GM18505 (cell line): ENCODE data around the gene PDGFRB.

Source experiments
- ATAC-seq: cut with Tn5 transposase; IDR thresholded peaks from one replicate; pipeline ENCODE4 v1.9.1; 2021; ENCODE audit not compliant: unreplicated experiment
- POLR2A ChIP-seq: IDR thresholded peaks from 4 replicates; pipeline ENCODE4 v1.6.1; 2011; ENCODE audit warnings: borderline replicate concordance; ENCODE audit not compliant: insufficient read depth, insufficient read length; ENCODE audit errors: extremely low read depth

Gene PDGFRB

DNA sequence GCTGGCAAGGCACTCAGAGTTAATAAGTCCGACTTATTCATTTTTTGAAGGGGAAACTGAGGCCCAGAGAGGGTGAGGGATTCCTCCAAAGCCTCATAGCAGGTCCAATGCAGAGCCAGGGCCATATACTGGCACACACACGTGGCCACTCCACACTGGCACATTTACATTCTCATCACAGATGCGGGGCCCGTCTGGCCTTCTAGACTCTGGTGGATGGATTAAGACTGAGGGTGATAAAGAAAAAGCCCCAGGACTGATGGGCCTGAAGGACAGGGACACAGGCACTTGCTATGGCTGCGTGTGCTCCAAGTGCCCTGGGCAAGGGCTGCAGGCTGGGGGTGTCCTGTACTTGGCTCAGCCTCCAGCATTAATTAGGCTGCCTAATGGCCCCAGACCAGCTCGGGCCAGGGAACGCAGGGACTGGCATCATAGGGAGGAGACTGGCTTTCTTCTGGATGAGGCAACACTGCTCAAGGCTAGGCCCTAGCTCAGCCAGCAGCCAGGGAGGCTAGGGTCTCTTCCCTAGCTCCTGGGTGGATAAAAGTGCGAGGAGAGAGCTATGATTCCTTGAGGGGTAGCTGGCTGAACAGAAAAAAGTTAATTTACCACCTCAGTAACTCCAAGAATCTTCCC is 40.8 kb downstream of the PDGFRB start:
- ATAC-seq, result no peak
- no peak for TF ChIP-seq POLR2A

DNA sequence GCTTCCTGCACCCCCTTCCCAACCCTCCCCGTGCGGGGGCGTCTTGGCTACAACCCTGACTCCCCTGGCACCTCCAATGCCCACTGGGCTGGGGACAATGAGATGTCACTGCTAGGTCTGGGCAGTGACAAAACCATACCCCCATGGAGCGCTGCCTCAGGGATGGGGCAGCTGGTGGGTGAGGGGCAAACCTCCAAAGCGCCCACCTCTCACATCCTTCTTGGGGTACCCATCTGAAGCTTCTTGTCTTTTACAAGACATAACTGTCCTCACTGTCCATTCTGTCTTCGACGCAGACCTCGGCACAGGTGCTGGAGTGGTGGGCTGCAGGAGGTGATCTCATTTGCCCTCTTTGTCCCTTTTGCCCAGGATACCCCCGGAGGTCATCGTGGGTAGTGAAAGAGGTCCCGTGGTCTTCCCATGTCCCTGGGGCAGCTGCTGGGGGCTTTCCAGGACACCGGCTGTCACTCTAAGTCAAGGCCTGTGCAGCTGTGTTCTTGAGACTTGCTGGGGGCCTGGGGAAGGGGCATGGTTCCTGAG is 41.5 kb downstream of the PDGFRB start:
- no peak for ATAC-seq
- TF ChIP-seq POLR2A, result no peak

DNA sequence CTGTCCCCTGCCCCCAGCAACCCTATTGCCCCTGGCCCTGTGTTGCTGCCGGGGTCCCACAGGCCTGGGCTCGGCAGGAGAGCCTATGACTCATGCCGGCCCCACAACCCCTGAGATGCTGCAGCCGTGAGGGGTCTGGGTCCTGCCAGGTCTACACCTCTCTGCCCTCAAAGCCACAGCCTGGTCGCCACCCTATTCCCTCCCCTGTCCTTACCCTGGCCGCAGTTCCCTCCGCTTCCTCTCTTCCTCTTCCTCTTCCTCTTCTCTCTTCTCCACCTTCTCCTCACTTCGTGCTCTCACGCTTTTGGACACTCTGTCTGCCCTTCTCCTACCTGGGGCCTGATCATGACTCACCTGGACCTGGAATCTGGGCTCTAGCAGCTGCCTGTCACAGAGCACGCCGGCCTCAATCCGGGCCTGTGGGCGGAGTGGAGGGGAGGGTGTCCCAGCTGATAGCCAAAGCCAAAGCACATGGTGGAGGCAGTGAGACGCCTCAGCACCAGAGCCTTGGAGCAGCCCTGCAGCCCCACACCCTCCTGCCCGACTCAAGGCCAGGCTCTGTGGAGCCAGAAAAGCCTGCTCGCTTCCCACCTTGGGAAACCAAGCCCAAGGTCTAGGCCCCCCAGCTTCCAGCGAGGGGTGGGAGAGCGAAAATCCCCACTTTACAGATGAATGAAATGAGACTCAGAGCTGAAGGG is 42.4 kb downstream of the PDGFRB start:
- no peak for TF ChIP-seq POLR2A
- ATAC-seq, result no peak

DNA sequence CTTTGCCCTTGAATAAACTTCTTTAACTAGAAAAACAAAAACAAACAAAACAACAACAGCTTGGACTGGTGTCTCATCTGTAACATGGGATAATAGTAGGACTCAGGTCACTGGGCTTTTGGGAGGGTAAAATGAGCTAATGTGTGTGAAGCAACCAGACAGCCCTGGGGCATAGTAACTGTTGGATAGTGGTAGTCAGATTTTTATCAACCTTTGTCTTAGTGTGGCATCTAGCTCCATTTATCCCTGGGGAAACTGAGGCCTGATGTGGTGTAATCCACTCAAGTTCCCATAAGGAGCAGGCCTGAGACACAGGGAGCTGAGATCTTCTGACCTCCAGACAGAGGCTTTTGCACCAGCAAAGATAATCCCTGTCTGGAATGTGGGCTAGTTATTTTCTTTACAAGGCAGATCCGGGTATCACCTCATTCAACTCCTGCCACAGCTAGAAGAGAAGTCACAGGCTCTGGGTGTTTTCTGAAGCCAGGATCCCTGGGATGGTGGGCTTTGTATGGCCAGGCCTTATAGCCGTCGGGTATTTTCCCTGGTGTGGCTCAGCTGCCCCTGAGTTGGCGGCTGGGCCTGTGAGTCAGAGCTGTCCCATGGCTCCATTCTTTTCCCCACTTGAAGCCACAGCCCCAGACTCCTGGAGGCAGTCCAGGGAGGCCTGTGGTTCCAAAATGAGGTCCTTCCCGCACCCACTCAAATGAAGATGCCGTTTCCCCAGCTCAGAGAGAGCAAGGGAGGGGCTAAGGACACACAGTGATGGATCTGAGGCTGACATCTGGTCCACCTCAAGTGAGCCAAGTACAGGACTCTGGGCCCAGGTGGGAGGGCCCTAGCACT is 43.2 kb downstream of the PDGFRB start:
- no peak for TF ChIP-seq POLR2A
- ATAC-seq, result no peak

DNA sequence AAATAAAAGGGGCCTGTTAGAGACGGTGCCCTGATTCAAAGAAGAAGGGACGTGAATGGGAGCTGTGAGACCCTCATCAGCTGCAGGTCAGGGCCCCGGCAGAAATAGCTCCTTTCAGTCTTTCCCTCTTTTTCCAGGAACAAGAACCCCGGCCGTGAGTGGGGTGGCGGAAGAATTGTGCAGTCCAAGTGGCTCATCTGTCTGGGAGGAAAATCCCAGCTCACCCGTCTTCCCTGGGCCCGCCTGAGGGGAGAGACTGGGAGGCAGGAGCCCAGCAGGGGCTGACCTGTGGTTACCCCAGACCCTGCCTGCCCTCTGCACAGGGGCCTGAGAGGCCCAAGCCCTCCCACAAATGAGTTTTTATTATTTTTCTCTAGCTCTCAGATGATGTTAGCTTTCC is 44.5 kb downstream of the PDGFRB start:
- TF ChIP-seq POLR2A, result no peak
- ATAC-seq, result no peak

DNA sequence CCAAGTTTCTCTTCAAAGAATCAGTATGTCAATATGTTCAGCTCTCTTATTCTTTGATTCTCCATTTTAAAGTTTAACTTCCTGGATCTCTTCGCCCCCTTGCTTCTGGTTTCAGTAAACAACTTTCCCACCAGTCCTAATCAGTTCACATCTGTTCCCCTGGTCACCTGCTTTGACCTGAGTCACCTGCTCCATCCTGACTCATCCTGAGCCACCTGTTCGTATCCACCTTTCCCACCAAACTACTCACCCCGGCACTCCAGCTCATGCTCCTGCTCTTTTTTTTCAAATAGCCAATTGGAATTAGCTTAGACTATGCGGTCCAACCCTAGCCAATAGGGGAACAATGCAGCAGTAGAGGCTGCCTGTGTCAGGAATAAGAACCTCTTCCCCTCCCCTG is 45.7 kb downstream of the PDGFRB start:
- TF ChIP-seq POLR2A, result no peak
- no peak for ATAC-seq

DNA sequence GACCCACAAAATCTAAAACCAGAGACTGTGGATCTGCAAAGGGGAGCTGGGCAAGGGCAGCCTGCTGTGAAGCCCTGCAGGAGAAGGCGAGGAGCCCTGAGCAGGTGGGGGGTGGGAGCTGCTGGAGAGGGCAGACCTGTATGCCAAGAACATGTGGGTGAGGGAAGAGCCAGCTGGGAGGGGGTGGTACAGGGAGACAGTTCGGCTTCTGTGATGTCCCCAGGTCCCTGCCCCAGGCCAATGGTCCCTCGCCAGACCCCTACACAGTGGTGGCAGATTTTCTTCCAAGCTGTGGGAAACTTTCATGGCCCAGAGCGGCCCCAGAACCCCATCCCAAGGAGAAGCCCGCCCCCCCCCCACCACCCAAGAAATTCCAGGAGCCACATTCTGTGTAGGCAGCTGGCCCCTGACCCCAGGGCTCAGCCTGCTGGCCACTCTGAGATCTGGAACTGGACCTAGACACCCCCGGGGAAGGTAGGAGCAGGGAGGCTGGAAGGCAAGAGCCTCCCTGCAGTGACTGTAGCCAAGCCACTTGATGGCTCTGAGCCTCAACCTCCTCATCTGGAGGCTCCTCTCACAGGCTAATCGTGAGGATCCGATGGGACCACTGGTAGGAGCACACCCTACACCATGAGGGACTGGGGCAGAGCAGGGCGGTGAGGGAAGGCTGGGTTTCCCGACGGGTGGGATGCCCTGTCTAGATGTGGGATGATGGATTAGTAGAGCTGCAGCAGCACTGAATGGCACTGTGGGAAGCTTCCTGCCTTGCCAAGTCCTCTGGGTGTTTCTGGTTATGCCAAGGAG is 46.7 kb downstream of the PDGFRB start:
- no peak for ATAC-seq
- no peak for TF ChIP-seq POLR2A

DNA sequence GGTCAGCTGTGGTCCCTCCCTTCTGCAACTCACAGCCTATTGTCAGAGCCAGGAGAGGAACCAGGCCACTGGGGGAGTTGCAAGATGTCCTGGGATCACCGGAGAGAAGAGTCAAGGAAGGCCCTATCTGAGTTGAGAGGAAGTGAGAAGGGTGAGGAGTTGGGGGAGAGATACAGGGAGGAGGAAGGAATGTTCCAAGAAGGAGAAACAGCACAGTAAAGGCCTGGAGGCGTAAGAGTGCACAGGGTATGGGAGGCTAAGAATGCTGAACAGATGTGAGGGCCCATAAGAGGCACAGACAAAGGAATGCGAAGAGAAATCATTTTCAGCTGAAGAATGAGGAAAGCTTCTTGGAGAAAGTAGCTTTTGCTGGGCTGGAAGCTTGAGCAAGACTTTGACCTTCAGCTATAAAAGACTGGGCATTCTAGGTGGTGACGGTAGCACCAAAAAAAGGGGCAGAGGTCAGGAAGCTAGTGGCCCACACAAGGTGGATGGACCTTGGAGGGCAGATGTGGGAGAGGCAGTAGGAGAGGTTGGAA is 47.7 kb downstream of the PDGFRB start:
- TF ChIP-seq POLR2A, result no peak
- ATAC-seq, result no peak

DNA sequence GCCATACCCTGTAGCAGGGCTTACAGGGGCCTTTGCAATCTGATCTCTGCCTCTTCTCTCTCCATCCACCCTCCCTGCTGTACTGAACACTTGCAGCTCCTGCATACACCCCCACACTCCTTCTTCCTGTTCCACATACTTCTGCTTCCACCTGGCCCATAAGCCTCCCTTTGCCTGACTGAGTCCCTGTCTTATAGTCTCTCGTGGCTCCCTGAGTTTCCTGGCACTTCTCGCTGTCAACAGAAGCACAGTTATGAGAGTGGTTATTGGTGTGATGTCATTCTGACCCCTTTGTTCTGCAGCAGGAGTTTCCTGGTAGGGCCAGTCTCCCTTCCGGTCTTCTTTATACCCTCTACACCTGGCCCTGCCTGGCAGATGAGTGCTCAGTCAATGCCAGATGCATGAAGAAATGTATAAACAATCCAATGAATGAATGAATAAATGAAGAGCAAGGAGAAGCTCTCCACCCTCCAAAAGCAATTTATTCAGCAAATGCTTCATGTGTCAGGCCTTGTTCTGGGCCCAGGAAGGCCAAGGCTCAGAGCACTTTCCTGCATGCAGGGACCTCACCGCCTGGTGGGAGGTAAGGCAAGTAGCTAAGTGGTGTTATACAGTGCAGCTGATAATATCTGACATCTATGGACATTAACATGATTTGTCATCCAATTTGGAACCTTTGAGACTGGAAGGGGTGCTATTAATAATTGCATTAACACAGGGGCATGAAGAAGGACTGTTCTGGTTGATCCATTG is 48.8 kb downstream of the PDGFRB start:
- TF ChIP-seq POLR2A, result no peak
- ATAC-seq, result no peak

DNA sequence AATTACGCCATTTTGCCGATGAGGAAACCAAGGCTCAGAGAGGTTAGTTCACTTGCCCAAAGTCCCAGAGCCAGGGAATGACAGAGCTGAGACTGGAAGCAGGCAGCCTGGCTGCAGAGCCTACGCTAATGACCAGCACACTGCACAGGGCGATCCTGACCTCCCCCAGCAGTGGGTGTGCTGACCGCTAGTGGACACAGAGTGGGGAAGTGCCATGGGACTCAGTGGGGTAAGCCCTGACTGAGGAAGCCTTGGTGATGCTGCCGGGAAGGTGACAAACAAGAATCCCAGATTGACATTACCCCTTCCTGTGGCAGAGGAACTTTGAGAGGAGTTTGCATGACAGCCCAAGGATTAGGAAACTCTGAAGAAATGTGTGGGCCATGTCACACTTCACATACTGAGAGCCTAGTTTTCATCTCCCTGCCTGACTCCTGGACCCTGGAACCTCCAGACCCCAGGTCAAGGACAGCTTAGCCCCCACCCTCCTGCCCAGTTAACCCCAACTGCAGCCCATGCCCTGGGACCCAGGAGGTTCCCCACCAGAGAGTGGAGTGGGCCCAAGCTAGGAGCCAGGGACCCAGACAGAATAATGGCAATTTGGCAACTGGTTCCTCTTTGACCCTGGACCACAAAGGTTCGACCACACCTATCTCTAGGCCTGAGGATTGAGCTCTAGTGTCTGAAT is 49.6 kb downstream of the PDGFRB start:
- ATAC-seq, result no peak

DNA sequence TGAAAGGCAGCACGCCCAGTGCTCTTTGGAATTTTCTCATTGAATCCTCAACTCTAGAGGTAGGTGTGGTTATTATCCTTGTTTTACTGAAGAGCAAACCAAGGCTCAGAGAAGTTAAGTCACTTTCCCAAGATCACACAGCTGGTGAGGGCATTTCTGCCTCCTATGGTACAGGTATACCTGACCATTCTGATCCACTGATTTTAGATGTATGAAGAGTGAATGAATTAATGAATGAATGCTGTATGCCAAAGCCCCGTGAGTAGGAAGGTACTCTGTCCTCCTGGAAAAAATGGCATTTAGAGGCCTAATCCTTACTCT is 51.1 kb downstream of the PDGFRB start:
- TF ChIP-seq POLR2A, result no peak
- no peak for ATAC-seq

More for the DNA sequence above, 49.6 kb downstream of the PDGFRB start:
- TF ChIP-seq POLR2A, result no peak
